ENCODE measurements around the gene NHEJ1.
A peak's percentile ranks its signal among the peaks of the same experiment; 100 is the strongest.

Gene NHEJ1

DNA sequence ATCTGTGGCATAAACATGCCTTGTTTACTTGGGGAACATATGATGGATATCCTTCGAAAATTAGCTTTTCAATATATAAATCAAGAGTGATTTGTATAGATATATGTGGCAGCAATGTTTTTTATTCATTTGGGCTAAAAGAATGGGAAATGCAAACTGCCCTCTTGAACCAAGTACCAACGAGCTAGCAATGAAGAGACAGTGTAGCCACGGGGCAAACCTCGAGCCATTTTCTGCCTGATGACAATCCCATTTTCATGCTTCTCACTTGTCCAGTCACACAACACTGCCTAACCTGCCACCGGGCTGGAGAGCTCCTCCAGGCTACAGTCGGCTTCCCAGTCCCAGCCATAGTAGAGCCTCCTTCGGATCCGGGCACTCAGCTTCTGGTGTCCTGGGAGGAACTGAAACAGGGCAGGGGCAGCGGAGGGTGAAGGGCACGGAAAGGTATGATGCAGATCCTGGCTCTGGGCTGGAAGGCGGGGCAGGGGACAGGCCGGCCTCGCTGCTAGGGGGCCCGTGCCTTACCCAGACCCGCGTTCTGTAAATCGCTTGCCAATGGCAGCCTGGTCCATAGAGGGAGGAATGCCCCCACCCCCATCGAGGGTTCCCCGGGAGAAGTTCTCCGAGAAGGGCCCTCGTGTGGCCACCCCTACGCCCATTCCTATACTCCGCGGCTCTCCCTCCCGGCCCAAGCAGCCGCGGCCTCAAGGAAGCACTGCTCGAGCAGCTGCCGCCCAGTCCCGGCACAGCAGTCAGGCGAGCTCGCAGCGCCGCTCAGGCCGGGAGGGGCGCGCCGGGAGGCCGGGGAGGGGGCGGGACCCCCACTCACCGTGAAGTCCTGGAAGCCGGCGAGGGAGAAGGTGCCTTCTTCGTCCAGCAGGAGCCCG lies 15.6 kb upstream of the NHEJ1 start:
- no peak for DNase-seq
- Mint-ChIP-seq H3K36me3 (ENCODE audit: low read depth) (peaks cover 81% of the 10 kb centered on the region), H3K9me3 (no peaks in the 10 kb centered on the region), H3K27ac (peak overlapping the region; percentile 99), H3K4me3 (peak overlapping the region; percentile 92), H3K27me3 (no peaks in the 10 kb centered on the region), H3K4me1 (ENCODE audit: low read depth) (peaks cover 63% of the 10 kb centered on the region)

DNA sequence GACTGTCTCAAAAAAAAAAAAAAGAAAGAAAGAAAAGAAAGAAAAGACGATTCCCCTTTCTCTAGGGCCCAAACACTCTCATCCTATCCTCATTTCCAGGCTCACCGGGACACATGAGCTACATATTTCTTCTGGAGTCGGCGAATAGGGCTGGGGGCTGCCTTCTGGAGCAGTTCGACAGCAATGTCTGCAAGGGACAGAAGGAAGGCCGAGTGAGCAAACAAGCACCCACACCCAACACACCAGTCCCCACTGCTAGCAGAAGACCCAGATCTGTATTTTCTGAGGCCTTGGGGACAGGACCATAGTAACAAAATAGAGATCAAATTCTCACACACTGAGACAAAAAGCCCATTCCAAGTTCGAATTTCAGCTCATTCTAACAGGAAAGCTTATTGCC lies 14.9 kb upstream of the NHEJ1 start:
- H3K36me3 Mint-ChIP-seq (ENCODE audit: low read depth): peaks cover 76% of the 10 kb centered on the region
- H3K27ac Mint-ChIP-seq: peak overlapping the region; percentile 99
- no peaks in the 10 kb centered on the region for H3K27me3 Mint-ChIP-seq
- H3K4me3 Mint-ChIP-seq: peak overlapping the region; percentile 92
- H3K9me3 Mint-ChIP-seq: no peaks in the 10 kb centered on the region
- DNase-seq: no peak
- H3K4me1 Mint-ChIP-seq (ENCODE audit: low read depth): peaks cover 61% of the 10 kb centered on the region

DNA sequence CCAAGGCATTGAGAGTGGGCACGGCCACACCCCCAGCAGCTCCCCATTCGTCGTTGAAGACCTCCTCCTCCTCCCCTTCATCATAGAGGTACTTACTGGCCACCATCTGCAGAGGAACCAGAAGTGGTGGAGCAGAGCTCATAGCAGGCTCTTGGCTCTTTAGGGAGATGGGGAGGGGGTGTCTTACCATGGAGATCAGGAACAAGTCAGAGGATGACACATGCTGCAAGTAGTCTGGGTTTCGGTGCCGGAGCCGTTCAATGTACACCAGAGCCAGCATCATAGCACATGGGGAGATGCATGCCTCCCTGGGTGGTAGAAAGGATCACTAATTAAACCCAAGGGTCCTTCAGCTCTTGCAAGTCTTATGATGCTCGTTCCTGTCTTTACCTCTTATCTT lies 14.2 kb upstream of the NHEJ1 start:
- Mint-ChIP-seq H3K4me1 (ENCODE audit: low read depth) (peaks cover 60% of the 10 kb centered on the region), H3K9me3 (no peaks in the 10 kb centered on the region), H3K27ac (peak overlapping the region; percentile 73), H3K4me3 (peak overlapping the region; percentile 92), H3K27me3 (no peaks in the 10 kb centered on the region), H3K36me3 (ENCODE audit: low read depth) (peaks cover 72% of the 10 kb centered on the region)
- no peak for DNase-seq

DNA sequence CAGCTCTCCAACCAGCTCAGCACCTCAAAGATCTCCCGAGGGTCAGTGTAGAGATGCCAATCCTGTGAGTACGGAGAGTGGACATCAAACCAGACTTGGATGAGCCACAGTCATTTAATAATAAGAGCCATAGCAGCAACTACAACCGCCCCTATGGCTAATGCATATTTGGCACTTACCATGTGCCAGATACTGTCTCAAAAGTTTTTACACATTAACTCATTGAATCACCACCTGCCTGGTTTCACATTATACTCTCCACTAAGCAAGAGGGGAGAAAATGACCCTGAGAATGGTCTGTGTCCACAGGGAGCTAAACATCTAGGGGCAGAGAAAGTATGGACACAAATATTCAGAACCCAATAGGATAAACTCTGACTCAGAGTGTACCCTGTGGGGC lies 13.5 kb upstream of the NHEJ1 start:
- H3K9me3 Mint-ChIP-seq: no peaks in the 10 kb centered on the region
- H3K27ac Mint-ChIP-seq: peak overlapping the region; percentile 73
- peaks cover 58% of the 10 kb centered on the region for H3K4me1 Mint-ChIP-seq (ENCODE audit: low read depth)
- H3K36me3 Mint-ChIP-seq (ENCODE audit: low read depth): peaks cover 68% of the 10 kb centered on the region
- H3K4me3 Mint-ChIP-seq: peak overlapping the region; percentile 15
- H3K27me3 Mint-ChIP-seq: no peaks in the 10 kb centered on the region
- DNase-seq: no peak

- Mint-ChIP-seq H3K4me1 (ENCODE audit: low read depth) (peaks cover 52% of the 10 kb centered on the region), H3K4me3 (no peak overlapping the region), H3K27me3 (no peaks in the 10 kb centered on the region), H3K36me3 (ENCODE audit: low read depth) (peaks cover 62% of the 10 kb centered on the region), H3K9me3 (no peaks in the 10 kb centered on the region), H3K27ac (peak overlapping the region; percentile 4)
- DNase-seq: no peak
These were observed 12.6 kb upstream of the NHEJ1 start for GRCh38 chr2:219173176-219173575.

DNA sequence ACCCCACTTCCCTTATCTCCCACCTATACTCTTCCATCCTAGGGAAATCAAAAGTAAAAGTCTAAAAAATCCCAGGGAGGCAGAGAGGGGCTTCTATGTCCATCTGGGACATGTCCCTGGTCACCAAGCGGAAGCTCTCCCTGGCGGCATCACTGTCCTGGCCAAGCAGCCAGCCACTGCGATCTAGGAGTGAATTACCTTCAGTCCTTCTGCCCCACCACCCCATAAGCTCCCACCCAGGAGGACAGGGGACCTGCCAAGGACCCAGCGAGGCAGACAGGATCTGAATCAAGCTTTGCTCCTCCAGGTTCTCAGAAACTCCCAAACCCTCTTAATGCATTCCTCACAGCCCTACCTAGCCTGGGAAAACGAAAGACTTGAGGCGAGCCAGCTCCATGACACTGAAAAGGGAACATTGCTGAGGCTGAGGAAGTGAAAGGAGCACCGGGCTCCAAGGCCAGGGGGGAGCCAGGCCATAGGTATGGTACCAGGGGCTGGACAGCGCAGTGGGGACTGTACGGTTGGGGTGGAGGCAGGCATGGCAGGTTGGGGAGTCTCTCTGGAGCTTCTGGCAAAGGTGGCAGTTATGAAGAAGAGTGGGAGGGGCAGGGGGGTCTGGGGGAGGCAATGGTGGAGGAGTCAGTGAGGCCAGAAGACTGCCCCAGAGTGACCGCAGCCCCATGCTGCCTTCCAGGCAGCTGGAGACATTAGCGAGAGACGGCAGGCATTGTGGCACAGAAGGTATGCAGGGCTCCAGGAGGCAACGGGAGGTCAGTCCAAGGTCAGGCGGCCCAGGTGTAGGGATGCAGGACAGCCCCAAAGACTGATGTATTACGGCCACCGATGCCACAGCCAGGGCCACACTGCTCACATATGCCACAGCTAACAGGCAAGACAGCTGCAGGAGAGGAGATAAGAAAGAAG lies 11.9 kb upstream of the NHEJ1 start:
- Mint-ChIP-seq H3K4me1 (ENCODE audit: low read depth) (peaks cover 50% of the 10 kb centered on the region), H3K9me3 (no peaks in the 10 kb centered on the region), H3K36me3 (ENCODE audit: low read depth) (peaks cover 58% of the 10 kb centered on the region), H3K27ac (peak overlapping the region; percentile 47), H3K27me3 (no peaks in the 10 kb centered on the region), H3K4me3 (no peak overlapping the region)
- DNase-seq: no peak

- Mint-ChIP-seq H3K4me1 (ENCODE audit: low read depth) (peaks cover 45% of the 10 kb centered on the region), H3K9me3 (no peaks in the 10 kb centered on the region), H3K4me3 (no peak overlapping the region), H3K27ac (peak overlapping the region; percentile 57), H3K27me3 (no peaks in the 10 kb centered on the region), H3K36me3 (ENCODE audit: low read depth) (peaks cover 55% of the 10 kb centered on the region)
- peak; percentile 48 for DNase-seq
These were observed 10.6 kb upstream of the NHEJ1 start for GRCh38 chr2:219171231-219171651.

DNA sequence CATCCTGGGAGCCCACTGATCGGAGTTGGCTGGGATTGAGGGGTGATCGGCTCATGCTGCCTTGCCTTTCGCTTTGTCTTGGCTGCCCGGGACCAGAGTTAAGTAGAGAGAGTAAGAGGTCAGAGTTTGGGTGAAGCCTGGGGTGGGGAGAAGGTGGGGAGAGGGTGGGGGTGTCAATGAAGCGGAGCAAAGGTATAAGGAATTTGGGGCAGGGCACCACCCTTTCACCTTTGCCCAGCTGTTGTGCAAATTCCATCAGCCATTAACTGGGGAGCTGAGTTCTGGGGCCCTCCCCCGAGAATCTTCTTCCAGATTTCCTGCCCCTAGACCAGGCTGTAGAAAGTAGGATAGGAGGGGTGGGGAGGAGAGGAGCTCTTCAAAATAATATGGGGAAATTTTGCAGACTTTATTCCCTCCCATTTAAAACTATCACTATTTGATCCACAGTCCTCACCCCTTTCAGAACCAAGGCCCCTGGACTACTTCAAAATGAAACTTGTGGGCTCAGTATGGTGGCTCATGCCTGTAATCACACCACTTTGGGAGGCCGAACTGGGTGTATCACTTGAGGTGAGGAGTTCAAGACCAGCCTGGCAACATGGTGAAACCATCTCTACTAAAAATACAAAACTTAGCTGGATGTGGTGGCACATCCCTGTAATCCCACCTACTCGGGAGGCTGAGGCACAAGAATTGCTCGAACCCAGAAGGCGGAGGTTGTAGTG lies 9.5 kb upstream of the NHEJ1 start, which contains the start of gene SLC23A3:
Gene SLC23A3 (minus strand): TSS at position 100 of the 725 bp plus-strand sequence. CDS start 45 bp downstream, at position 55.
- peak within 1 kb of the TSS; percentile 59 for H3K27ac Mint-ChIP-seq

DNA sequence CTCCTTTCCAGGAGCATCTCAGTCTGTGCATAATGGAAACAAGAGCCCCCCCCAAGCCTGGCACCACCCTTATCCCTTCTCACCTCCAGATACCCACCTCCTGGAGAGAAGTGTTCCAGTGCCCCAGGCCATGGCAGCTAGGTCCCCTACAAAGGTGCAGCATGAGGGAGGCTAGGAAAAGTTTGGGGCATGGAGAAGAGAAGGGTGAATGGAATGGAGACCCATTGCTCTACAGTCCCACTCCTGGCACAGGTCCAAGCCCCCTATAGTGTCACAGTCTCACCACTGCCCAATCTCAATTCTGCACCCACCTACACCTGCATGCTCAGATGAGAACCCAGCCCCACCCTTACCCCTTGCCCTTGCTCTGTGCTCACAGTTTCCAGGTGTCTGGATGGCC lies 8.3 kb upstream of the NHEJ1 start:
- Mint-ChIP-seq H3K4me1 (ENCODE audit: low read depth) (peaks cover 23% of the 10 kb centered on the region), H3K9me3 (no peaks in the 10 kb centered on the region), H3K36me3 (ENCODE audit: low read depth) (peaks cover 38% of the 10 kb centered on the region), H3K27ac (no peak overlapping the region), H3K27me3 (no peaks in the 10 kb centered on the region), H3K4me3 (no peak overlapping the region)
- no peak for DNase-seq

More for the DNA sequence above, 9.5 kb upstream of the NHEJ1 start, which contains the start of gene SLC23A3:
- no peak within 1 kb of the TSS for H3K4me3 Mint-ChIP-seq
- H3K4me1 Mint-ChIP-seq (ENCODE audit: low read depth): peaks cover 35% of the 10 kb centered on the region
- H3K9me3 Mint-ChIP-seq: no peaks in the 10 kb centered on the region
- no peak for DNase-seq
- H3K36me3 Mint-ChIP-seq (ENCODE audit: low read depth): peaks cover 48% of the 10 kb centered on the region
- H3K27me3 Mint-ChIP-seq: no peaks in the 10 kb centered on the region

- Mint-ChIP-seq H3K27ac (no peak overlapping the region), H3K9me3 (no peaks in the 10 kb centered on the region), H3K4me1 (ENCODE audit: low read depth) (peaks cover 22% of the 10 kb centered on the region), H3K4me3 (no peak overlapping the region), H3K36me3 (ENCODE audit: low read depth) (peaks cover 36% of the 10 kb centered on the region), H3K27me3 (no peaks in the 10 kb centered on the region)
- no peak for DNase-seq
These were observed 7.9 kb upstream of the NHEJ1 start for GRCh38 chr2:219168526-219168925.

GRCh38 chr2:219167997-219168396 lies 7.4 kb upstream of the NHEJ1 start:
- H3K4me1 Mint-ChIP-seq (ENCODE audit: low read depth): peaks cover 22% of the 10 kb centered on the region
- H3K27me3 Mint-ChIP-seq: no peaks in the 10 kb centered on the region
- no peak overlapping the region for H3K27ac Mint-ChIP-seq
- H3K9me3 Mint-ChIP-seq: no peaks in the 10 kb centered on the region
- DNase-seq: no peak
- H3K4me3 Mint-ChIP-seq: no peak overlapping the region
- peaks cover 32% of the 10 kb centered on the region for H3K36me3 Mint-ChIP-seq (ENCODE audit: low read depth)

GRCh38 chr2:219165058-219165911 lies 4.7 kb upstream of the NHEJ1 start:
- Mint-ChIP-seq H3K4me3 (no peak overlapping the region), H3K9me3 (no peaks in the 10 kb centered on the region), H3K27me3 (no peaks in the 10 kb centered on the region), H3K27ac (no peak overlapping the region), H3K36me3 (ENCODE audit: low read depth) (peaks cover 10% of the 10 kb centered on the region), H3K4me1 (ENCODE audit: low read depth) (peaks cover 18% of the 10 kb centered on the region)
- DNase-seq: no peak

DNA sequence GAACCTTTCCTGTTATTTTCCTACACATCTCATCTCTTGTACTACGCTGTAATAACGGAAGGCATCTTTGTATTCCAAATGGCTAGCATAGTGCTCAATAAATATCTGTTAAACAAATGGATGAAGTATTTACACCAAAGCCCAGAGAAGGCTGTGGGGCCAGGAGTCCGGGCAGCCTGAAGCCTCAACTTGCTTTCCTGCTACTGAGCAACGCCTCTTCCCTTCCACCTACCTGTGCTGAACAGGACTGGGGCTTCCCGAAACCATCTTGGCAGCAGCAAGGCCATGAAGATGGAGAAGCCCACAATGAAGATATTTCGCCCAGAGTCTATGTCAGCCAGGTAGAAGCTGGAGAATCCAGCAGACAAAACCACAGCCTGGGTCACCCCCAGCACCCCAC lies 2.5 kb upstream of the NHEJ1 start:
- Mint-ChIP-seq H3K36me3 (ENCODE audit: low read depth) (peaks cover 12% of the 10 kb centered on the region), H3K4me1 (ENCODE audit: low read depth) (peaks cover 22% of the 10 kb centered on the region), H3K9me3 (no peaks in the 10 kb centered on the region), H3K27ac (no peak overlapping the region), H3K27me3 (no peaks in the 10 kb centered on the region), H3K4me3 (no peak overlapping the region)
- DNase-seq: no peak

All from activated T-cell treated with anti-CD3 and anti-CD28 coated beads, Interleukin-2, amount 50 U/mL, for 24 hours (primary cell).